OCI-LY7 (cell line): ENCODE data around the gene CD99. TPM values are rescaled to one million over a fixed set of nuclear protein-coding genes. Genes with fewer than 3 reads are reported as not detected.
"Not testable (repeated sequence)": the region's sequence is repeated elsewhere in the genome, so short reads cannot be mapped to it uniquely, and the experiment has no call there.

Experiments
- BruUV-seq: library from RNA; stranded (reverse); fragments of 400-500 nt; replicated peaks from 2 replicates; lab custom pipeline; 2021; lab: Mats Ljungman, UMichigan
- CTCF ChIA-PET: fragments of 300-600 bp; sonication (Branson Sonifier 250); formaldehyde crosslinking; loops from one replicate; lab custom pipeline; 2022; ENCODE audit warnings: antibody characterized with exemption; ENCODE audit not compliant: unreplicated experiment; lab: Charles Lee
- POLR2A ChIA-PET: fragments of 300-600 bp; sonication (Branson Sonifier 250); formaldehyde crosslinking; loops from one replicate; lab custom pipeline; 2022; ENCODE audit warnings: antibody characterized with exemption; lab: Charles Lee
- DNase-seq: peaks from one replicate; pipeline ENCODE4 v3.0.0-alpha.2; 2015; ENCODE audit warnings: low spot score
- H2AFZ ChIP-seq: fragments of 200-600 bp; sonication (generic), shearing (Covaris generic); 2 replicates; pipeline ENCODE4 v1.6.1; 2014; ENCODE audit warnings: mild to moderate bottlenecking, antibody characterized with exemption, low read length, moderate library complexity
- H3K27ac ChIP-seq: fragments of 200-600 bp; sonication (generic); 2 replicates; pipeline ENCODE4 v1.5.1; 2014; ENCODE audit warnings: mixed run types, low read depth, mild to moderate bottlenecking, moderate library complexity, low read length, inconsistent platforms; ENCODE audit not compliant: poor library complexity, severe bottlenecking
- H3K36me3 ChIP-seq: fragments of 200-600 bp; sonication (generic); 2 replicates; pipeline ENCODE4 v1.6.1; 2014; ENCODE audit warnings: mild to moderate bottlenecking, antibody characterized with exemption, low read length, moderate library complexity, mixed read lengths; ENCODE audit not compliant: insufficient read depth
- H3K4me1 ChIP-seq: fragments of 200-600 bp; sonication (generic); 2 replicates; pipeline ENCODE4 v1.5.1; 2014; ENCODE audit warnings: mild to moderate bottlenecking, low read length; ENCODE audit not compliant: insufficient read depth, poor library complexity, severe bottlenecking
- H3K4me2 ChIP-seq: fragments of 200-600 bp; sonication (generic); 2 replicates; pipeline ENCODE4 v1.6.1; 2014; ENCODE audit warnings: mild to moderate bottlenecking, low read length
- H3K4me3 ChIP-seq: fragments of 200-600 bp; sonication (generic); 2 replicates; pipeline ENCODE4 v1.5.1; 2014; ENCODE audit warnings: mild to moderate bottlenecking, low read depth, low read length; ENCODE audit not compliant: poor library complexity, severe bottlenecking
- H3K79me2 ChIP-seq: fragments of 200-600 bp; sonication (generic); 2 replicates; pipeline ENCODE4 v1.6.1; 2016; ENCODE audit warnings: low read depth, mild to moderate bottlenecking, low read length, moderate library complexity, mixed read lengths; ENCODE audit not compliant: insufficient read depth
- H3K9me2 ChIP-seq: fragments of 200-600 bp; sonication (generic); 2 replicates; pipeline ENCODE4 v1.6.1; 2016; ENCODE audit warnings: mild to moderate bottlenecking, low read length, mixed read lengths; ENCODE audit not compliant: insufficient read depth
- H3K9me3 ChIP-seq: fragments of 200-600 bp; sonication (generic); 2 replicates; pipeline ENCODE4 v1.6.1; 2014; ENCODE audit warnings: mild to moderate bottlenecking, mixed run types, low read length, mixed read lengths
- H4K20me1 ChIP-seq: fragments of 200-600 bp; sonication (generic); 2 replicates; pipeline ENCODE4 v1.6.1; 2014; ENCODE audit warnings: mild to moderate bottlenecking, antibody characterized with exemption, low read length, moderate library complexity, mixed read lengths; ENCODE audit not compliant: insufficient read depth
- EZH2phosphoT487 ChIP-seq: fragments of 200-600 bp; sonication (generic); IDR thresholded peaks from 2 replicates; pipeline ENCODE4 v1.6.1; 2018; ENCODE audit warnings: low read depth, borderline replicate concordance, mild to moderate bottlenecking, mixed run types, antibody characterized with exemption, low read length, moderate library complexity, mixed read lengths
- intact Hi-C: fragments of 100-400 bp; cut with micrococcal nuclease; formaldehyde crosslinking; loops from one replicate; pipeline ENCODE4 v1.10.0; 2022; ENCODE audit not compliant: unreplicated experiment
- total RNA-seq, 2 experiments: library from RNA; depleted of rRNA in 1 of 2; stranded (reverse); fragments of >200 nt in 1 of 2; shearing (Covaris generic) in 1 of 2; gene quantifications; 2 replicates each; pipeline ENCODE4 v1.2.3, GENCODE V29; 2014 to 2022
- TF ChIP-seq, protein P1 (sequence below): fragments of 200-600 bp; sonication (generic); conservative IDR thresholded peaks from 2 replicates; pipeline ENCODE4 v1.5.1; 2014; ENCODE audit warnings: mild to moderate bottlenecking, antibody characterized with exemption, low read length, moderate library complexity, mixed read lengths

The CD99 gene
- total RNA-seq, 2 experiments from 2014 or later: 80.7 to 119 TPM

DNA sequence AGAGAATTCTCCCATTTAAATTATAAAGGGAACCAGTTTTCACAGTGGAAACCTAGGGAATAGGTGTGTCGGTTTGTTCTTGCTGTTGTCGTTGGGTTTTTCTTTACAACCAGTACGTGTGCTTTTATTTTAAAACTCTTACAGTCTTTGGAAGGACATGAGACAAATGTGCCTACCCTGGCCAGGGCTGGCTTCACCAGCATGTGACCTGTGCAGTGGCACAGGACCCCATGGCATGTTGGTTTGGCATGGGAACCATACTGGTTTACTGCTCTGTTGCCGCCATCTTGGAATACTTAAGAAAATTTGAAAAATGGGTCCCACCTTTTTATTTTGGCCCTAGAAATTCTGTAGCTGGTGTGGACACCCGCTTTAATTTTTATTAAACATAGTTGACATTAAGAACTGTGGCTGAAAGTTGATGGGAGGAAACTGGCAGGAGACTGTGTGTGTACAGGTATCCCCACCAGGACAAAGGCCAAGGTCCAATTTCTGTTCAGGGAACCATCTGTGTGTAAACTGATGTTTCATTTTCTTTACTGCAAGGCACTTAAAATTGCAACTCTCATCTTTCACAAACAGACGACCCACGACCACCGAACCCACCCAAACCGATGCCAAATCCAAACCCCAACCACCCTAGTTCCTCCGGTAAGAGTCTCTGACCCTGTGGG, 28.8 kb downstream of the CD99 start:
- CTCF ChIA-PET: no interaction called here
- peaks cover 82% of the 10 kb centered on the region for H3K36me3 ChIP-seq
- H3K79me2 ChIP-seq: no peaks in the 10 kb centered on the region
- no TSS peak for BruUV-seq
- H3K9me2 ChIP-seq: no peaks in the 10 kb centered on the region
- H3K27ac ChIP-seq: no peak overlapping the region
- TF ChIP-seq EZH2phosphoT487: no peak
- TF ChIP-seq, protein P1, sequence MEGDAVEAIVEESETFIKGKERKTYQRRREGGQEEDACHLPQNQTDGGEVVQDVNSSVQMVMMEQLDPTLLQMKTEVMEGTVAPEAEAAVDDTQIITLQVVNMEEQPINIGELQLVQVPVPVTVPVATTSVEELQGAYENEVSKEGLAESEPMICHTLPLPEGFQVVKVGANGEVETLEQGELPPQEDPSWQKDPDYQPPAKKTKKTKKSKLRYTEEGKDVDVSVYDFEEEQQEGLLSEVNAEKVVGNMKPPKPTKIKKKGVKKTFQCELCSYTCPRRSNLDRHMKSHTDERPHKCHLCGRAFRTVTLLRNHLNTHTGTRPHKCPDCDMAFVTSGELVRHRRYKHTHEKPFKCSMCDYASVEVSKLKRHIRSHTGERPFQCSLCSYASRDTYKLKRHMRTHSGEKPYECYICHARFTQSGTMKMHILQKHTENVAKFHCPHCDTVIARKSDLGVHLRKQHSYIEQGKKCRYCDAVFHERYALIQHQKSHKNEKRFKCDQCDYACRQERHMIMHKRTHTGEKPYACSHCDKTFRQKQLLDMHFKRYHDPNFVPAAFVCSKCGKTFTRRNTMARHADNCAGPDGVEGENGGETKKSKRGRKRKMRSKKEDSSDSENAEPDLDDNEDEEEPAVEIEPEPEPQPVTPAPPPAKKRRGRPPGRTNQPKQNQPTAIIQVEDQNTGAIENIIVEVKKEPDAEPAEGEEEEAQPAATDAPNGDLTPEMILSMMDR: no peak
- intact Hi-C loops: no loop called here
- no peaks in the 10 kb centered on the region; the same call in 1 of the 2 replicates for H3K9me3 ChIP-seq
- H3K4me2 ChIP-seq: no peak overlapping the region
- no peaks in the 10 kb centered on the region for H3K4me1 ChIP-seq
- H2AFZ ChIP-seq: no peak overlapping the region
- POLR2A ChIA-PET: no interaction called here
- no peaks in the 10 kb centered on the region for H4K20me1 ChIP-seq
- no peak overlapping the region for H3K4me3 ChIP-seq
- DNase-seq: no peak

DNA sequence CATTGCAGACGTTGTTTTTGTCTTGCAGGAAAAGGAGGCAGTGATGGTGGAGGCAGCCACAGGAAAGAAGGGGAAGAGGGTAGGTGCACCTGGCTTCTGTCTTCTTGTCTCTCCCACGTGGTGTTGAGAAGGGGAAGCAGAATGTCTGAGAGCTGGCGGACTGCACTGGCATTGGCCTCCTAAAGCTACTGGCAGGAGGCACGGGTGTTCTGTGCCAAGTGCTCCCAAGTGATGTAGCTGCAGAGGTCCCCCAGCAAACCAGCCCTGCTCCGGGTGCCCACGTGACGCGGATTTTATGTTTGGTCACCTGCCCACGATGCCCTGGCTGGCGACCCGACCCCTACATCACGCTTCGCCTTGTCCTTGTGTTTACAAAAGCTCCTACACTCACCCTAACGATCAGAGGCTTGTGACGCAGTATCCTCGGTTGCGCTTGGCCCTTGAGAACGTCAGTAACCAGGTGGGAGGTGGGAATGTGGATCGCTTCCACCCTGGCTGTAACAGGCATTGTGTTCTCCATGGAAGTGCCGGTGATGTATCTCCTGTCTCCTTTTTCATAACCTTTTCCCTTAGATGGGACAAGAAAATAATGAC, 32.3 kb downstream of the CD99 start:
- Histone ChIP-seq H4K20me1 (no peaks in the 10 kb centered on the region), H3K27ac (no peak overlapping the region), H3K4me1 (no peaks in the 10 kb centered on the region), H3K4me3 (no peak overlapping the region), H3K79me2 (no peaks in the 10 kb centered on the region), H3K9me3 (no peaks in the 10 kb centered on the region; the same call in 1 of the 2 replicates), H3K9me2 (no peaks in the 10 kb centered on the region), H3K36me3 (peaks cover 72% of the 10 kb centered on the region), H2AFZ (no peak overlapping the region), H3K4me2 (no peak overlapping the region)
- POLR2A ChIA-PET: no interaction called here
- TF ChIP-seq, protein P1: no peak
- no peak for TF ChIP-seq EZH2phosphoT487
- intact Hi-C loops: no loop called here
- CTCF ChIA-PET: no interaction called here
- DNase-seq: no peak
- no TSS peak for BruUV-seq

DNA sequence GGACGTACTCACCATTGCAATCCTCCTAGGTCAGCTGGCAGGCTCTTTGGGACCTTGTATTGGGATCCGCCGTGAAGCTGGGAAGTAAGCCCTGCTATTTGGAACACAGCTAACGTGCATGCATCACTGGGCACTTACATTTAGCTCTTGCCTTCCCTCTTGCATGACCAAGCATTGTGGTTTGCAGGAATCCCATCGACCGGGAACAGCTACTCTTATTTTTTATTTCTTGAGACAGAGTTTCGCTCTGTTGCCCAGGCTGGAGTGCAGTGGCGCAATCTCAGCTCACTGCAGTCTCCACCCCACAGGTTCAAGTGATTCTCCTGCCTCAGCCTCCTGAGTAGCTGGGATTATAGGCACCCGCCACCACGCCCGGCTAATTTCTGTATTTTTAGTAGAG, 36.2 kb downstream of the CD99 start:
- H3K36me3 ChIP-seq: peaks cover 49% of the 10 kb centered on the region
- H3K4me2 ChIP-seq, CTCF ChIA-PET, H3K4me3 ChIP-seq, H4K20me1 ChIP-seq, intact Hi-C loops, H3K9me2 ChIP-seq, H3K4me1 ChIP-seq, DNase-seq, BruUV-seq, H3K27ac ChIP-seq, H3K9me3 ChIP-seq, H2AFZ ChIP-seq, POLR2A ChIA-PET, H3K79me2 ChIP-seq: not testable (repeated sequence)
